Activated naive CD8-positive, alpha-beta T cell treated with anti-CD3 and anti-CD28 coated beads for 36 hours (primary cell): Measurements from ENCODE around the gene KRTAP17-1. TPM values are rescaled to one million over a fixed set of nuclear protein-coding genes. Genes with fewer than 3 reads are reported as not detected.

Experiments used
- total RNA-seq, 2 experiments: library from RNA; stranded (reverse); gene quantifications; one replicate each; pipeline ENCODE4 v1.2.3, GENCODE V29; 2021

KRTAP17-1 gene
- total RNA-seq, 2 experiments from 2014 or later = not detected

Other genes with a start within 250 kb of the KRTAP17-1 start
- not detected for gene KRTAP2-4, start 249.8 kb downstream of the KRTAP17-1 start, total RNA-seq
- not detected for gene KRTAP4-7, start 231.6 kb downstream of the KRTAP17-1 start, total RNA-seq
- gene KRTAP4-8, start 217.6 kb downstream of the KRTAP17-1 start, total RNA-seq = not detected
- not detected for gene KRTAP4-16, start 213.5 kb downstream of the KRTAP17-1 start, total RNA-seq
- gene KRTAP4-9, start 210.3 kb downstream of the KRTAP17-1 start, total RNA-seq = not detected
- gene KRTAP4-11, start 197.3 kb downstream of the KRTAP17-1 start, total RNA-seq = not detected
- gene KRTAP4-12, start 191.5 kb downstream of the KRTAP17-1 start, total RNA-seq = not detected
- not detected for gene KRTAP4-6, start 175.2 kb downstream of the KRTAP17-1 start, total RNA-seq
- not detected for gene KRTAP4-5, start 165.9 kb downstream of the KRTAP17-1 start, total RNA-seq
- not detected for gene KRTAP4-4, start 155.0 kb downstream of the KRTAP17-1 start, total RNA-seq
- not detected for gene KRTAP4-3, start 147.5 kb downstream of the KRTAP17-1 start, total RNA-seq
- gene KRTAP4-2, start 137.5 kb downstream of the KRTAP17-1 start, total RNA-seq = not detected
- not detected for gene KRTAP4-1, start 130.8 kb downstream of the KRTAP17-1 start, total RNA-seq
- gene KRTAP9-1, start 125.8 kb downstream of the KRTAP17-1 start, total RNA-seq = not detected
- not detected for gene KRTAP9-2, start 89.1 kb downstream of the KRTAP17-1 start, total RNA-seq
- gene KRTAP9-3, start 83.3 kb downstream of the KRTAP17-1 start, total RNA-seq = not detected
- gene KRTAP9-8, start 77.7 kb downstream of the KRTAP17-1 start, total RNA-seq = not detected
- gene KRTAP9-4, start 66.0 kb downstream of the KRTAP17-1 start, total RNA-seq = not detected
- gene KRTAP9-9, start 60.3 kb downstream of the KRTAP17-1 start, total RNA-seq = not detected
- gene KRTAP9-6, start 50.3 kb downstream of the KRTAP17-1 start, total RNA-seq = not detected
- not detected for gene KRTAP9-7, start 40.0 kb downstream of the KRTAP17-1 start, total RNA-seq
- gene KRTAP29-1, start 12.9 kb downstream of the KRTAP17-1 start, total RNA-seq = not detected
- gene KRTAP16-1, start 6.4 kb downstream of the KRTAP17-1 start, total RNA-seq = not detected
- gene KRT33A, start 35.1 kb upstream of the KRTAP17-1 start, total RNA-seq = not detected
- gene KRT33B, start 54.1 kb upstream of the KRTAP17-1 start, total RNA-seq = not detected
- gene KRT34, start 66.6 kb upstream of the KRTAP17-1 start, total RNA-seq = not detected
- gene KRT31, start 81.9 kb upstream of the KRTAP17-1 start, total RNA-seq = not detected
- not detected for gene KRT37, start 108.9 kb upstream of the KRTAP17-1 start, total RNA-seq
- gene KRT38, start 125.3 kb upstream of the KRTAP17-1 start, total RNA-seq = not detected
- gene KRT32, start 151.7 kb upstream of the KRTAP17-1 start, total RNA-seq = not detected
- not detected for gene KRT35, start 165.4 kb upstream of the KRTAP17-1 start, total RNA-seq
- gene KRT36, start 174.2 kb upstream of the KRTAP17-1 start, total RNA-seq = not detected
- not detected for gene KRT13, start 189.9 kb upstream of the KRTAP17-1 start, total RNA-seq
- gene KRT15, start 203.2 kb upstream of the KRTAP17-1 start, total RNA-seq = not detected
- not detected for gene KRT19, start 212.6 kb upstream of the KRTAP17-1 start, total RNA-seq